Naive thymus-derived CD4-positive, alpha-beta T cell (primary cell): ENCODE results near the gene SLC39A11. TPM values are rescaled to one million over a fixed set of nuclear protein-coding genes. Genes with fewer than 3 reads are reported as not detected.

Experiments used
- ATAC-seq: fragments of 150-1000 bp; cut with Tn5 transposase; 2 replicates; pipeline ENCODE4 v1.10.0; 2021; ENCODE audit warnings: mild to moderate bottlenecking, moderate library complexity
- CTCF ChIA-PET: fragments of 350-600 bp; sonication (Branson Sonifier 250); formaldehyde crosslinking; loops from one replicate; lab custom pipeline; 2021; ENCODE audit warnings: antibody characterized with exemption; lab: Charles Lee
- POLR2A ChIA-PET: fragments of 350-600 bp; sonication (Branson Sonifier 250); formaldehyde crosslinking; loops from one replicate; lab custom pipeline; 2021; ENCODE audit warnings: antibody characterized with exemption, inconsistent platforms; lab: Charles Lee
- DNase-seq, 9 donors: peaks; one replicate each; pipeline versions ENCODE4 v3.0.0 to v3.0.0-alpha.2; 2020 to 2022; ENCODE audit warnings: mixed read lengths in 1 of 9
- H3K27ac ChIP-seq: one replicate; pipeline ENCODE4 v1.7.0; 2013; ENCODE audit warnings: mild to moderate bottlenecking, low read depth, low read length, moderate library complexity
- H3K27me3 ChIP-seq, 2 donors: one replicate each; pipeline ENCODE4 v1.7.0; 2013; ENCODE audit warnings: low read length in 2 of 2, mild to moderate bottlenecking in 2 of 2, moderate library complexity in 2 of 2; ENCODE audit not compliant: control insufficient read depth in 2 of 2, insufficient read depth in 2 of 2
- H3K36me3 ChIP-seq, 3 experiments: 1 replicate in 2 of 3; 2 replicates in 1 of 3; pipeline ENCODE4 v1.7.0; 2013; ENCODE audit warnings: low read length in 3 of 3, mild to moderate bottlenecking in 3 of 3, moderate library complexity in 1 of 3; ENCODE audit not compliant: insufficient read depth in 3 of 3, control insufficient read depth in 2 of 3
- H3K4me1 ChIP-seq, 2 donors: one replicate each; pipeline ENCODE4 v1.7.0; 2013; ENCODE audit warnings: low read length in 2 of 2, mild to moderate bottlenecking in 2 of 2, moderate library complexity in 1 of 2; ENCODE audit not compliant: control insufficient read depth in 2 of 2, insufficient read depth in 2 of 2
- H3K4me3 ChIP-seq: 2 replicates; pipeline ENCODE4 v1.7.0; 2013; ENCODE audit warnings: mild to moderate bottlenecking, low read length
- H3K9me3 ChIP-seq, 3 experiments: 1 replicate in 2 of 3; 2 replicates in 1 of 3; pipeline ENCODE4 v1.7.0; 2013; ENCODE audit warnings: low read length in 3 of 3; ENCODE audit not compliant: control insufficient read depth in 2 of 3
- H3K27ac Mint-ChIP-seq, 9 donors: one replicate each; pipeline ENCODE4 v1.8.0; 2020 to 2022; ENCODE audit warnings: mixed read lengths in 9 of 9, mild to moderate bottlenecking in 8 of 9, moderate library complexity in 5 of 9, inconsistent platforms in 2 of 9
- H3K27me3 Mint-ChIP-seq, 5 donors: one replicate each; pipeline ENCODE4 v1.8.0; 2021 to 2022; ENCODE audit warnings: mixed read lengths in 5 of 5, mild to moderate bottlenecking in 1 of 5
- H3K36me3 Mint-ChIP-seq, 5 donors: one replicate each; pipeline ENCODE4 v1.8.0; 2020 to 2022; ENCODE audit warnings: mixed read lengths in 5 of 5, mild to moderate bottlenecking in 3 of 5, inconsistent platforms in 1 of 5
- H3K4me1 Mint-ChIP-seq, 7 donors: one replicate each; pipeline ENCODE4 v1.8.0; 2020 to 2022; ENCODE audit warnings: mixed read lengths in 7 of 7, mild to moderate bottlenecking in 3 of 7, inconsistent platforms in 1 of 7
- H3K4me3 Mint-ChIP-seq, 10 donors: one replicate each; pipeline ENCODE4 v1.8.0; 2020 to 2022; ENCODE audit warnings: mild to moderate bottlenecking in 10 of 10, mixed read lengths in 10 of 10, moderate library complexity in 6 of 10, inconsistent platforms in 2 of 10
- H3K9me3 Mint-ChIP-seq, 11 donors: one replicate each; pipeline ENCODE4 v1.8.0; 2020 to 2022; ENCODE audit warnings: mixed read lengths in 11 of 11, mild to moderate bottlenecking in 4 of 11, inconsistent platforms in 1 of 11, moderate library complexity in 1 of 11
- intact Hi-C, 2 donors: fragments of 100-400 bp; cut with micrococcal nuclease; formaldehyde crosslinking; loops; one replicate each; pipeline ENCODE4 v1.15.1; 2023
- polyA plus RNA-seq, 2 donors: library from polyadenylated mRNA; unstranded; fragments of 300-500 nt; fragmentation: Illumina TruSeq; gene quantifications; one replicate each; pipeline ENCODE4 v1.2.3, GENCODE V29; 2021
- total RNA-seq, 6 experiments: library from RNA in 5 of 6; stranded (reverse) in 5 of 6; gene quantifications; 1 replicate in 5 of 6; 2 replicates in 1 of 6; pipeline ENCODE4 v1.2.3 and lab custom pipeline; 2021 to 2026

The SLC39A11 gene
- total and polyA plus RNA-seq, 7 experiments from 2014 or later: 8.5 to 36.7 (median 19.8) TPM

DNA sequence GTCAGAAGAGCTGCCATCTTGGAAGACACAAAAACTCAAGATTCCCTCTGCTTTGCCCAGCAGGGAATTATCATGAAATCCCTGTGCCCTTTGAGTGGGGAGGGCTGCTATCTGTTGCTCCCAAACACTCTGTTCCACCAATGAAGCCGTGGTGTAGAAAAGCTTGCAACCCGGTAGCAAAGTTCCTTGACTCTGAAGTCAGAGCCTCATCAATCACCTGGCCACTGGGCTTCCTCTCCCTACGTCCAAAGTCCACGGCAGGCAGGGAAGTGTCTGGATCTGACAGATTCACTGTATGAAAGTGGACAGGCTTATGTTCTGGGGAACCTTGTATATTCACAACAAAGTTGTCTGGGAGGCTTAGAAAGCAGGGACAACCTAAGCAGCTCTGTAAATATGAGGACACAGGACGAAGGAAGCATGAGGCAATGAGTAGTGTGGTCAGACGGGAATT, 343.3 kb downstream of the SLC39A11 start:
- ChIA-PET POLR2A (no interaction called here), CTCF (interaction anchor here (1.3 kb wide), 1 partner anchor 24 kb away, joined by 3 read pairs; no protein-coding TSS in a partner anchor)
- Mint-ChIP-seq H3K36me3 (peaks cover 0 to 6% (median 0%) of the 10 kb centered on the region in 5 donors), H3K9me3 (no peaks in the 10 kb centered on the region), H3K4me3 (no peak overlapping the region), H3K27me3 (no peaks in the 10 kb centered on the region), H3K27ac (no peak overlapping the region), H3K4me1 (no peaks in the 10 kb centered on the region)
- H3K27me3 ChIP-seq: no peaks in the 10 kb centered on the region
- no peaks in the 10 kb centered on the region for H3K36me3 ChIP-seq
- no peaks in the 10 kb centered on the region for H3K4me1 ChIP-seq
- no peaks in the 10 kb centered on the region for H3K9me3 ChIP-seq
- H3K27ac ChIP-seq: no peak overlapping the region
- no peak overlapping the region for H3K4me3 ChIP-seq
- intact Hi-C loops: no loop called here
- DNase-seq (no peak), ATAC-seq (no peak)

DNA sequence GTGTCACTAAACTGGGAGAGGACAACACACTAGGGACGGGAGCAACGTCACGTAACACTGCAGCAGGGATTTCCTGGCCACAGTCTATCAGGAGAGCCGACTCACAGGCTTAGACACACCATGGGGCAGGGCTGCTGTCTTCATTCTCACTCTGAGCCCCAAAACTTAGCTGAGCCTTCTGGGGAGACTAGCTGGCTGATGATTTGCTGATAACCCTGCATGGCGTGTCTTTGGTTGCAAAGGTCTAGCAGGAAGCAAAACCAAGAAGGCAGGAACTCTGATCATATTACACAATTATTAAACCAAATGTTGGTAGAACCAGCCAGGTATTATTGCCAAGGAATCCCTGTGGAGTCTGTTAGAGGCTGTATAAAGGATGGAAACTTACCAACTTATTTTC, 345.0 kb downstream of the SLC39A11 start:
- Mint-ChIP-seq H3K27ac (no peak overlapping the region), H3K4me3 (no peak overlapping the region), H3K36me3 (peaks cover 0 to 7% (median 0%) of the 10 kb centered on the region in 5 donors), H3K9me3 (no peaks in the 10 kb centered on the region), H3K4me1 (no peaks in the 10 kb centered on the region), H3K27me3 (no peaks in the 10 kb centered on the region)
- intact Hi-C loops: no loop called here
- no peaks in the 10 kb centered on the region for H3K4me1 ChIP-seq
- ChIA-PET CTCF (no interaction called here), POLR2A (no interaction called here)
- H3K36me3 ChIP-seq: no peaks in the 10 kb centered on the region
- no peak for DNase-seq
- H3K27me3 ChIP-seq: no peaks in the 10 kb centered on the region
- no peaks in the 10 kb centered on the region for H3K9me3 ChIP-seq
- ATAC-seq: no peak
- H3K4me3 ChIP-seq: no peak overlapping the region
- no peak overlapping the region for H3K27ac ChIP-seq

DNA sequence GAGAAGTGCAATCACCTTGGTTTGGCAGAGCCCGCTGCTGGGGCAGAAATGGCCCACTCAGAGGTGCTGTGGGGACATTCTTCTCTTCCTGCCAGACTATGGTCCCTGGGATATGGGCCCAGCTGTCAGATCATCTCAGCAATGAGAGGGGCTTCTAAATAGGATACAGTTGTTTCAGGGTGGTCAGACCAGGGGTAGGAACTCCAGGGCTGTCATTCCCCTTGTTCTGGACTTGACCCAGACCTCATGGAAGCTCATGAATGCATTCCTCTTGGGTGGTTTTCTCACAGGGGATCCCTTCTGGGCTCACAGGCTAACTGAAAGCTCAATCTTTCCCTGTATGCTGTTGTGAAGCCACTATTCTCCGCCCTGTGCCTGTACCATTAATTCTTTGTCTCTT, 347.2 kb downstream of the SLC39A11 start:
- intact Hi-C loops: no loop called here
- ATAC-seq (no peak), DNase-seq (no peak)
- Mint-ChIP-seq H3K9me3 (no peaks in the 10 kb centered on the region), H3K4me1 (no peaks in the 10 kb centered on the region), H3K27me3 (no peaks in the 10 kb centered on the region), H3K4me3 (no peak overlapping the region), H3K27ac (no peak overlapping the region), H3K36me3 (peaks cover 0 to 7% (median 0%) of the 10 kb centered on the region in 5 donors)
- H3K27ac ChIP-seq: no peak overlapping the region
- CTCF ChIA-PET: no interaction called here
- H3K4me1 ChIP-seq: no peaks in the 10 kb centered on the region
- H3K9me3 ChIP-seq: no peaks in the 10 kb centered on the region
- no peak overlapping the region for H3K4me3 ChIP-seq
- no peaks in the 10 kb centered on the region for H3K36me3 ChIP-seq
- H3K27me3 ChIP-seq: no peaks in the 10 kb centered on the region
- POLR2A ChIA-PET: no interaction called here

DNA sequence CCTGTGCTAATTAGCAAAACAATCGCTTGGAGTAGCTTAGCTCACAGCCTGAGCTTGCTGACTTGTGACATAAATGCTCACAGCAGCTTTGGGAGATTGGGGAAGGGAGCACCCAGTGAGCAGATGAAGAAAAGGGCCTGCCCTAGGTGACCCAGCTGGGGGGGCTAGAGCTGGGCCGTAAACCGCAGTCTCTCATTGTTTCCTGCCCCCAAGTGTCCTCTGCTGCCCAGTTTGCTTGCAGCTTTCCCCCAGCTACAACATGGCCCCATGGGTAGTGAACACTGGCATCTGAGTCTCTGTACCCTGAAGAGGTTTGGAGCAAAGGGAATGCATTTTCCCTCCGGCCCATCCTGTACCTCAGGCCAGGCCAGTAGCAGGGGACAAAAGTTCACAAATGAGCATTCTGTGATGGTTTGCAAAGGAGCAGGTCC, 349.4 kb downstream of the SLC39A11 start:
- Mint-ChIP-seq H3K27me3 (no peaks in the 10 kb centered on the region), H3K27ac (no peak overlapping the region), H3K4me1 (no peaks in the 10 kb centered on the region), H3K36me3 (peaks cover 0 to 7% (median 0%) of the 10 kb centered on the region in 5 donors), H3K4me3 (no peak overlapping the region), H3K9me3 (no peaks in the 10 kb centered on the region)
- Histone ChIP-seq H3K27me3 (no peaks in the 10 kb centered on the region), H3K4me1 (no peaks in the 10 kb centered on the region), H3K36me3 (no peaks in the 10 kb centered on the region), H3K9me3 (no peaks in the 10 kb centered on the region), H3K27ac (no peak overlapping the region), H3K4me3 (no peak overlapping the region)
- ChIA-PET POLR2A (no interaction called here), CTCF (interaction anchor here (1.1 kb wide), 1 partner anchor 18 kb away, joined by 4 read pairs; no protein-coding TSS in a partner anchor)
- intact Hi-C loops: no loop called here
- DNase-seq (no peak), ATAC-seq (no peak)

DNA sequence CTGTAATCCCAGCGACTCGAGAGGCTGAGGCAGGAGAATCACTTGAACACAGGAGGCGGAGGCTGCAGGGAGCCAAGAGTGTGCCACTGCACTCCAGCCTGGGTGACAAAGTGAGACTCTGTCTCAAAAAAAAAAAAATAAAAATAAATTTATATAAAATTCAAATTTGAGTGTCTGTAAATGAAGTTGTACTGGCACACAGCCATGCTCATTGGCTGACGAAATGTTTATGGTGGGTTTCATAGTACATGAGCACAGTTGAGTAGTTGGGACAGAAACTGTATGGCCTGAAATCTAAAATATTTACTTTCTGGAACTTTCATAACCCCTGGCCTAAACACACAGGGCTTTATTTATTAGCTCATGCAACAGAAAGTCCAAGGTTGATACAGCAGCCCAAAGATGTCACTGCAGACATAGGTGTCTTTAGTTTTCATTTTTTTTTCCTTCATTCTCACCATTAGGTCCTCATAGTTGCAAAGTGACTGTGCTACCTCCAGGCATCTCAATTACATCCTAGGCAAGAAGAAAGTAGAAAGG, 355.3 kb downstream of the SLC39A11 start:
- H3K4me3 ChIP-seq: no peak overlapping the region
- CTCF ChIA-PET: no interaction called here
- ATAC-seq (no peak), DNase-seq (no peak)
- no peak overlapping the region for H3K4me3 Mint-ChIP-seq
- no peaks in the 10 kb centered on the region for H3K9me3 Mint-ChIP-seq
- intact Hi-C loops: no loop called here
- H3K36me3 Mint-ChIP-seq: peaks cover 0 to 18% (median 9%) of the 10 kb centered on the region in 5 donors
- H3K27ac ChIP-seq: no peak overlapping the region
- no peaks in the 10 kb centered on the region for H3K9me3 ChIP-seq
- H3K27ac Mint-ChIP-seq: no peak overlapping the region
- no peaks in the 10 kb centered on the region for H3K4me1 ChIP-seq
- no peaks in the 10 kb centered on the region for H3K27me3 Mint-ChIP-seq
- H3K4me1 Mint-ChIP-seq: no peaks in the 10 kb centered on the region
- POLR2A ChIA-PET: no interaction called here
- no peaks in the 10 kb centered on the region for H3K27me3 ChIP-seq
- H3K36me3 ChIP-seq: peaks cover 0 to 7% (median 0%) of the 10 kb centered on the region in 3 experiments

DNA sequence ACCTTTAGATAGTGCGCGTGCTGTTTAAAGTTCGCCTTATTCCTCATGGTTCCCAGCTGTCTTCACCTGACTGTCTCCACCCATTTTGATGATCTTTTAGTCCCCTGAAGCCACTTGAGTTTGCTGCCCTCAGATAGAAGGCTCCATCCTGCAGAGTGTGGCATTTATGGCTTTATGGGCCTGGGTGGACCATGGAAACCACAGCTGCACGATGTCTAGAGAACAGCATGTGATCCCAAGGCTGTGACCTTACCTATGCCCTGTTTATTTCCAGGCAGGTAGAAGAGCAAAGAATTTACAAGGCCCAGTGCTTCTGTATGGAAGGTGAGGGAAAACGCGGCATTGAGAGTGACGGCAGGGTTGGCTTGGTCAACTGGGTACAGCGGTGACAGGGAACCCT, 356.9 kb downstream of the SLC39A11 start:
- Mint-ChIP-seq H3K27me3 (no peaks in the 10 kb centered on the region), H3K9me3 (no peaks in the 10 kb centered on the region), H3K4me1 (no peaks in the 10 kb centered on the region), H3K27ac (no peak overlapping the region), H3K4me3 (no peak overlapping the region), H3K36me3 (peaks cover 0 to 18% (median 9%) of the 10 kb centered on the region in 5 donors)
- Histone ChIP-seq H3K9me3 (no peaks in the 10 kb centered on the region), H3K4me3 (no peak overlapping the region), H3K27ac (no peak overlapping the region), H3K27me3 (no peaks in the 10 kb centered on the region), H3K4me1 (no peaks in the 10 kb centered on the region), H3K36me3 (peaks cover 0 to 7% (median 0%) of the 10 kb centered on the region in 3 experiments)
- CTCF ChIA-PET: interaction anchor here (1.7 kb wide), 1 partner anchor 9 kb away, joined by 5 read pairs; no protein-coding TSS in a partner anchor
- DNase-seq: no peak
- intact Hi-C loops: no loop called here
- ATAC-seq: no peak
- POLR2A ChIA-PET: no interaction called here

DNA sequence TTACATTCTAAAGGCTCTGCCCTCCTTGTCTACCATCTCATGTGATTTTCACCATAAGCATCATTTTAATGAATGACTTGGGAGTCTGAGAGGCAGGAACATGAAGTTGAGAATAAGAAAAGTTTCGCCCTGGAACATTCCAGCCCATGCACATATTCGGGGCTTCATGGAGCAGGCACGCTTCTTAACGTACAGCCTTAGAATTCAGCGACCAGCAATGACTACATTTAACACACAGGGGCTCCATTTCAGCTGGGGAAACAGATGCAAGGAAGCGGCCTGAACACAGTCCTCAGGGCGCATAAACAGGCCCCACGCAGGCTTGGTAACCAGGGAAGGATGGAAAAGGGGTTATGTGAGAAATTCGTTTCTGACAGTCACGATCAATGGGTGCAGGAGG, 357.4 kb downstream of the SLC39A11 start:
- H3K27ac ChIP-seq: no peak overlapping the region
- no peaks in the 10 kb centered on the region for H3K4me1 Mint-ChIP-seq
- ATAC-seq: no peak
- H3K4me3 ChIP-seq: no peak overlapping the region
- H3K9me3 ChIP-seq: no peaks in the 10 kb centered on the region
- H3K27me3 Mint-ChIP-seq: no peaks in the 10 kb centered on the region
- H3K9me3 Mint-ChIP-seq: no peaks in the 10 kb centered on the region
- CTCF ChIA-PET: interaction anchor here (1.3 to 1.7 kb wide), 2 partner anchors 8 to 10 kb away, joined by 4 to 5 read pairs; no protein-coding TSS in a partner anchor
- intact Hi-C loops: no loop called here
- POLR2A ChIA-PET: no interaction called here
- H3K4me3 Mint-ChIP-seq: no peak overlapping the region
- no peak overlapping the region for H3K27ac Mint-ChIP-seq
- peaks cover 0 to 18% (median 9%) of the 10 kb centered on the region in 5 donors for H3K36me3 Mint-ChIP-seq
- H3K4me1 ChIP-seq: no peaks in the 10 kb centered on the region
- H3K36me3 ChIP-seq: peaks cover 0 to 7% (median 0%) of the 10 kb centered on the region in 3 experiments
- H3K27me3 ChIP-seq: no peaks in the 10 kb centered on the region
- no peak for DNase-seq
